ENCODE results near the gene VENTX. TPM values are rescaled to one million over a fixed set of nuclear protein-coding genes. Genes with fewer than 3 reads are reported as not detected.

The VENTX gene
- total RNA-seq, 1 experiment from 2014 or later = not detected

DNA sequence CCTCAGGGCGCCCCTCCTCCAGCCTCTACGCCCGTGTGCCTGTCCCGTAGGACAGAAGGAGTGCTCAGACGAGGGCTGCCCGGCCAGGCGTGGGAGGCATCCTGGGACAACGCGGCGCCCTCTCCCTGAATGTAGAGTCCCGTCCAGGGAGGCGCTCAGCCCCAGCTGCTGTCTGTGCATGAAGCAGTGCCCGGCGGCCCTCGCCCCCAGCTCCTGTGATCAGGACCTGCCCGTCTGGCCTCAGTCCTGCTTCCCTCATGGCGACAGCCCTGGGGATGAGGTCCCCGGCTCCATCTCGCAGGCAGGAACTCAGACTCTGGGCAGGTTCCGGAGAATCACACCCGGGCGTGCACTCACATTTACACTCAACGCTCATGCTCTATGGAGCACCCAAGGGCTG, 32.5 kb upstream of the VENTX start:
- no peaks in the 10 kb centered on the region for H3K9me2 ChIP-seq (replicated peaks; ENCODE audit: low read length)
- intact Hi-C loops (cut with micrococcal nuclease) = no loop called here
- POLR2A ChIA-PET (ENCODE audit: unreplicated experiment) = no interaction called here
- no peaks in the 10 kb centered on the region for H3K4me1 ChIP-seq (ENCODE audit: insufficient read depth, low read length)
- H3K27me3 ChIP-seq (ENCODE audit: low read length) = peaks cover 17% of the 10 kb centered on the region
- no peak overlapping the region for H2AFZ ChIP-seq (ENCODE audit: low read length)
- no TSS peak for BruUV-seq (replicated peaks)
- CTCF ChIA-PET = no interaction called here
- H3F3A ChIP-seq (ENCODE audit: low read length, unreplicated experiment) = no peaks in the 10 kb centered on the region
- no peak for ATAC-seq
- H4K20me1 ChIP-seq (ENCODE audit: low read length) = no peaks in the 10 kb centered on the region
- no peak overlapping the region for H3K9ac ChIP-seq (ENCODE audit: low read length)
- TF ChIP-seq EZH2phosphoT487 (IDR thresholded peaks at IDR 0.05; ENCODE audit: borderline replicate concordance, low read length) = no peak
- TF ChIP-seq, protein P1, sequence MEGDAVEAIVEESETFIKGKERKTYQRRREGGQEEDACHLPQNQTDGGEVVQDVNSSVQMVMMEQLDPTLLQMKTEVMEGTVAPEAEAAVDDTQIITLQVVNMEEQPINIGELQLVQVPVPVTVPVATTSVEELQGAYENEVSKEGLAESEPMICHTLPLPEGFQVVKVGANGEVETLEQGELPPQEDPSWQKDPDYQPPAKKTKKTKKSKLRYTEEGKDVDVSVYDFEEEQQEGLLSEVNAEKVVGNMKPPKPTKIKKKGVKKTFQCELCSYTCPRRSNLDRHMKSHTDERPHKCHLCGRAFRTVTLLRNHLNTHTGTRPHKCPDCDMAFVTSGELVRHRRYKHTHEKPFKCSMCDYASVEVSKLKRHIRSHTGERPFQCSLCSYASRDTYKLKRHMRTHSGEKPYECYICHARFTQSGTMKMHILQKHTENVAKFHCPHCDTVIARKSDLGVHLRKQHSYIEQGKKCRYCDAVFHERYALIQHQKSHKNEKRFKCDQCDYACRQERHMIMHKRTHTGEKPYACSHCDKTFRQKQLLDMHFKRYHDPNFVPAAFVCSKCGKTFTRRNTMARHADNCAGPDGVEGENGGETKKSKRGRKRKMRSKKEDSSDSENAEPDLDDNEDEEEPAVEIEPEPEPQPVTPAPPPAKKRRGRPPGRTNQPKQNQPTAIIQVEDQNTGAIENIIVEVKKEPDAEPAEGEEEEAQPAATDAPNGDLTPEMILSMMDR (conservative IDR thresholded peaks at IDR 0.05; ENCODE audit: low read depth, low read length) = no peak
- no peak for TF ChIP-seq EZH2 (IDR thresholded peaks at IDR 0.05; ENCODE audit: low read length, unreplicated experiment)
- no peak overlapping the region for H3K4me3 ChIP-seq (ENCODE audit: low read length)
- no peaks in the 10 kb centered on the region for H3K9me3 ChIP-seq (ENCODE audit: low read length)
- DNase-seq = no peak
- H3K36me3 ChIP-seq (ENCODE audit: low read depth, low read length) = no peaks in the 10 kb centered on the region
- no peak overlapping the region for H3K27ac ChIP-seq (ENCODE audit: low read length)
- no peaks in the 10 kb centered on the region for H3K79me2 ChIP-seq (ENCODE audit: low read length)
- no peak overlapping the region for H3K4me2 ChIP-seq (ENCODE audit: low read length)

DNA sequence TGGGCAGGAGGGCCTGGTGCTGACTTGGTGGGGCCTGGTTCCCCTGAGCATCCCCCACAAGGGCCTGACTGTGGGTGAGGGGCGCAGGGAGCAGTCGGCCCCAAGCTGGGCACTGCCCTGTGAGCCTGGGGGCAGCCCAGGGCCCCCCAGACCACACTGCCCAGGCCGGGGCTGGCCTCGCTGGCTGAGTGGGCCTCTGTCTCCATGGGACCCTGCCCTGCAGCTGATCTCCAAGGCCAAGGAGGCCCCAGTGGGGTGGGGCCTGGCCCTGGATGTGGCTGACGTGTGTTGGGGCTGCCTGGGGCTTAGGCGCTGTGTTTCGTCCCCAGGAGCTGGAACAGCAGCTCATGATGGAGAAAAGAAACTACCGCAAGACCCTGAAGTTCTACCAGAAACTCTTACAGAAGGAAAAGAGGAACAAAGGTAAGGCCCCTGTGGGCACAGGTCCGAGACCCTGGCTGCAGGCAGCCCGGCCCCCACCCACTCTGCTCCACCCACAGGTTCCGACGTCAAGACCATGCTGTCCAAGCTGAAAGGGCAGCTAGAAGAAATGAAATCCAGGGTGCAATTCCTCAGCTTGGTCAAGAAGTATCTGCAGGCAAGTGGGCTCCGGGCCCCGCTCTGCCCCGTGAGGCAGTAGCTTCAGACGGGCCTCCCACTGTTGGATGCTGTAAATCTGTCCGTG, 31.2 kb upstream of the VENTX start:
- CTCF ChIA-PET = no interaction called here
- BruUV-seq (replicated peaks) = no TSS peak
- Histone ChIP-seq H2AFZ (ENCODE audit: low read length) (no peak overlapping the region), H3K4me2 (ENCODE audit: low read length) (no peak overlapping the region), H4K20me1 (ENCODE audit: low read length) (no peaks in the 10 kb centered on the region), H3K4me3 (ENCODE audit: low read length) (no peak overlapping the region), H3K79me2 (ENCODE audit: low read length) (no peaks in the 10 kb centered on the region), H3K36me3 (ENCODE audit: low read depth, low read length) (no peaks in the 10 kb centered on the region), H3K27ac (ENCODE audit: low read length) (no peak overlapping the region), H3F3A (ENCODE audit: low read length, unreplicated experiment) (no peaks in the 10 kb centered on the region), H3K9me2 (replicated peaks; ENCODE audit: low read length) (no peaks in the 10 kb centered on the region), H3K9ac (ENCODE audit: low read length) (no peak overlapping the region), H3K4me1 (ENCODE audit: insufficient read depth, low read length) (no peaks in the 10 kb centered on the region), H3K9me3 (ENCODE audit: low read length) (no peaks in the 10 kb centered on the region), H3K27me3 (ENCODE audit: low read length) (peaks cover 7% of the 10 kb centered on the region)
- POLR2A ChIA-PET (ENCODE audit: unreplicated experiment) = no interaction called here
- TF ChIP-seq EZH2phosphoT487 (IDR thresholded peaks at IDR 0.05; ENCODE audit: borderline replicate concordance, low read length) (no peak), EZH2 (IDR thresholded peaks at IDR 0.05; ENCODE audit: low read length, unreplicated experiment) (no peak)
- TF ChIP-seq, protein P1 (conservative IDR thresholded peaks at IDR 0.05; ENCODE audit: low read depth, low read length) = no peak
- DNase-seq = no peak
- no peak for ATAC-seq
- intact Hi-C loops (cut with micrococcal nuclease) = no loop called here

GRCh38 chr10:133207041-133207600, 30.5 kb upstream of the VENTX start:
- no peak overlapping the region for H3K27ac ChIP-seq (ENCODE audit: low read length)
- H3K4me3 ChIP-seq (ENCODE audit: low read length) = no peak overlapping the region
- H3K79me2 ChIP-seq (ENCODE audit: low read length) = no peaks in the 10 kb centered on the region
- H3K9me3 ChIP-seq (ENCODE audit: low read length) = no peaks in the 10 kb centered on the region
- H3K4me2 ChIP-seq (ENCODE audit: low read length) = no peak overlapping the region
- ChIA-PET POLR2A (ENCODE audit: unreplicated experiment) (no interaction called here), CTCF (no interaction called here)
- H3F3A ChIP-seq (ENCODE audit: low read length, unreplicated experiment) = no peaks in the 10 kb centered on the region
- ATAC-seq (no peak), DNase-seq (no peak)
- TF ChIP-seq EZH2phosphoT487 (IDR thresholded peaks at IDR 0.05; ENCODE audit: borderline replicate concordance, low read length) (no peak), EZH2 (IDR thresholded peaks at IDR 0.05; ENCODE audit: low read length, unreplicated experiment) (no peak)
- TF ChIP-seq, protein P1 (conservative IDR thresholded peaks at IDR 0.05; ENCODE audit: low read depth, low read length) = no peak
- H3K36me3 ChIP-seq (ENCODE audit: low read depth, low read length) = no peaks in the 10 kb centered on the region
- no peaks in the 10 kb centered on the region for H3K4me1 ChIP-seq (ENCODE audit: insufficient read depth, low read length)
- no peaks in the 10 kb centered on the region for H3K9me2 ChIP-seq (replicated peaks; ENCODE audit: low read length)
- H2AFZ ChIP-seq (ENCODE audit: low read length) = no peak overlapping the region
- H3K9ac ChIP-seq (ENCODE audit: low read length) = no peak overlapping the region
- intact Hi-C loops (cut with micrococcal nuclease) = no loop called here
- H4K20me1 ChIP-seq (ENCODE audit: low read length) = no peaks in the 10 kb centered on the region
- H3K27me3 ChIP-seq (ENCODE audit: low read length) = peaks cover under 1% of the 10 kb centered on the region; the same call in 1 of the 2 replicates
- no TSS peak for BruUV-seq (replicated peaks)

All from PC-3 (cell line).